ENCODE data around the gene RPL39L. TPM values are rescaled to one million over a fixed set of nuclear protein-coding genes. Genes with fewer than 3 reads are reported as not detected.

Gene RPL39L
- total and polyA plus RNA-seq, 3 donors from 2014 or later = 93.0 to 421 (median 101) TPM

DNA sequence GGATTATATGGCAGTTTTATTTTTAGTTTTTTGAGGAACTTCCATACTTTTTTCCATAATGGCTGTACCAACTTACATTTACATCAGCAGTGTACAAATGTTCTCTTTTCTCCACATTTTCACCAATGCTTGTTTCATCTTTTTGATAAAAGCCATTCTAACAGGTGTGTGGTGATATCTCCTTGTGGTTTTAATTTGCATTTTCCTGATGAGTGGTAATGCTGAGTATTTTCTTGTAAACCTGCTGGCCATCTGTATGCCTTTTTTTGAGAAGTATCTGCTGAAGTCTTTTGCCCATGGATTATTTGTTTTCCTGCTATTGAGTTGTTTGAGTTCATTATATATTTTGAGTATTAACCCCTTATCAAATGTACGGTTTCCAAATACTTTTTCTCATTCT is 50.6 kb downstream of the RPL39L start:
- H3K4me3 ChIP-seq = no peak overlapping the region
- no peaks in the 10 kb centered on the region for H3K27me3 ChIP-seq
- H3K9me3 ChIP-seq = no peaks in the 10 kb centered on the region
- no peaks in the 10 kb centered on the region for H3K36me3 ChIP-seq (ENCODE audit: low read depth, missing control alignments)
- no peak overlapping the region for H3K27ac ChIP-seq
- WGBS, 2 donors = 52 to 69% methylated on average over 1 of the region's 1 CpG
- intact Hi-C loops (cut with DNase I; ENCODE audit: low total_unique reads) = no loop called here
- no peak for TF ChIP-seq POLR2A (IDR thresholded peaks at IDR 0.05)
- H3K4me1 ChIP-seq = no peaks in the 10 kb centered on the region
- no peak for DNase-seq

- H3K36me3 ChIP-seq (ENCODE audit: low read depth, missing control alignments) = no peaks in the 10 kb centered on the region
- H3K27ac ChIP-seq = no peak overlapping the region
- no peak overlapping the region for H3K4me3 ChIP-seq
- H3K9me3 ChIP-seq = no peaks in the 10 kb centered on the region
- no peaks in the 10 kb centered on the region for H3K27me3 ChIP-seq
- WGBS, 2 donors = 86 to 95% methylated on average over 3 of the region's 3 CpGs
- H3K4me1 ChIP-seq = no peaks in the 10 kb centered on the region
- TF ChIP-seq POLR2A (IDR thresholded peaks at IDR 0.05) = no peak
- TF ChIP-seq, protein P1, sequence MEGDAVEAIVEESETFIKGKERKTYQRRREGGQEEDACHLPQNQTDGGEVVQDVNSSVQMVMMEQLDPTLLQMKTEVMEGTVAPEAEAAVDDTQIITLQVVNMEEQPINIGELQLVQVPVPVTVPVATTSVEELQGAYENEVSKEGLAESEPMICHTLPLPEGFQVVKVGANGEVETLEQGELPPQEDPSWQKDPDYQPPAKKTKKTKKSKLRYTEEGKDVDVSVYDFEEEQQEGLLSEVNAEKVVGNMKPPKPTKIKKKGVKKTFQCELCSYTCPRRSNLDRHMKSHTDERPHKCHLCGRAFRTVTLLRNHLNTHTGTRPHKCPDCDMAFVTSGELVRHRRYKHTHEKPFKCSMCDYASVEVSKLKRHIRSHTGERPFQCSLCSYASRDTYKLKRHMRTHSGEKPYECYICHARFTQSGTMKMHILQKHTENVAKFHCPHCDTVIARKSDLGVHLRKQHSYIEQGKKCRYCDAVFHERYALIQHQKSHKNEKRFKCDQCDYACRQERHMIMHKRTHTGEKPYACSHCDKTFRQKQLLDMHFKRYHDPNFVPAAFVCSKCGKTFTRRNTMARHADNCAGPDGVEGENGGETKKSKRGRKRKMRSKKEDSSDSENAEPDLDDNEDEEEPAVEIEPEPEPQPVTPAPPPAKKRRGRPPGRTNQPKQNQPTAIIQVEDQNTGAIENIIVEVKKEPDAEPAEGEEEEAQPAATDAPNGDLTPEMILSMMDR (IDR thresholded peaks at IDR 0.05) = no peak
- DNase-seq = no peak
- intact Hi-C loops (cut with DNase I; ENCODE audit: low total_unique reads) = no loop called here
Observed at GRCh38 chr3:187086831-187087230, 52.5 kb downstream of the RPL39L start.

DNA sequence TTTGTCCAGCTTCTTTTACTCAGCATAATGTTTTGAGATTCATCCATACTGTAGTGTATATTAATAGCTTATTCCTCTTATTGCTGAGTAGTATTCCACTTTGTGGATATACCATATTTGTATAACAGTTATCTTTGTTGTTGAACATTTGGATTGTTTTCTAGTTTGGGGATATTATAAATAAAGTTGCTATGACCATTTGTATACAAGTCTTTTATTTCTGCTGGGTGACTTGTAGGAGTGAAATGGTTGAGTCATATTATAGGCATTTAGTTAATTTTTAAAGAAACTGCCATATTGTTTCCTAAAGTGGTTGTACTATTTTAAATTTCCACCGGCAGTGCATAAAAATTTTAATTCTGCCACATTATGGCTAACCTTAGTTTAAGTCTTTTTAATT is 53.4 kb downstream of the RPL39L start:
- no peak overlapping the region for H3K4me3 ChIP-seq
- DNase-seq = no peak
- H3K36me3 ChIP-seq (ENCODE audit: low read depth, missing control alignments) = no peaks in the 10 kb centered on the region
- no peaks in the 10 kb centered on the region for H3K4me1 ChIP-seq
- no peak overlapping the region for H3K27ac ChIP-seq
- no peaks in the 10 kb centered on the region for H3K27me3 ChIP-seq
- no peak for TF ChIP-seq POLR2A (IDR thresholded peaks at IDR 0.05)
- TF ChIP-seq, protein P1 (IDR thresholded peaks at IDR 0.05) = no peak
- 94 to 96% methylated on average over 1 of the region's 1 CpG for WGBS, 2 donors
- no peaks in the 10 kb centered on the region for H3K9me3 ChIP-seq
- intact Hi-C loops (cut with DNase I; ENCODE audit: low total_unique reads) = no loop called here

DNA sequence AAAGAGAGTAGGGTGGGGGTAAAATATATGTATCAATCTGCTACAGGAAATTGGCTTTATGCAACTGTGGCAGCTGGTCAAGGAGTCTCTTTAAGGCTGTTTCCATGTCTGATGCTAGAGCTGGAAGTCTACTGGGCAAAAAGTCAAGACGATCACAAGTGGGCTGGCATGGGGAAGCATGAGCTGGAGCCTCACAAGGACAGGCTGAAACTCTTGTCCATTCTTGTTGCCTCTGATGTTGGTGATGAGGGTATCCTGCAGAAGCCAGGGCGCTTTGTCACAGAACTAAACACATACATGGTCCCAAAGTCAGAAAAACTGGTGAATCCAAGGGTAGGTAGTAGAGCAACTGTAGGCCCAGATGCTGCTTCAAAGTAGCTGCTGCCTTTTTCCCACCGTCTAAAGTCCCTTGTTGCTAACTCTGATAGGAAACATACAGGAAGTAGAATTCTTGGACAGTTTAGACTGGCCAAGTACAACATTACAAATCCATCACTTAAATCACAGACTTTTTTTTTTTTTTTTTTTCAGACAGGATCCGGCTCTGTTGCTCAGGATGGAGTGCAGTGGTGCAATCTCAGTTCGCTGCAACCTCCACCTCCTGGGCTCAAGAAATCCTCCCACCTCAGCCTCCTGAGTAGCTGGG is 54.2 kb downstream of the RPL39L start:
- H3K27me3 ChIP-seq = no peaks in the 10 kb centered on the region
- no peak overlapping the region for H3K27ac ChIP-seq
- no peaks in the 10 kb centered on the region for H3K36me3 ChIP-seq (ENCODE audit: low read depth, missing control alignments)
- TF ChIP-seq, protein P1 (IDR thresholded peaks at IDR 0.05) = no peak
- no peak for TF ChIP-seq POLR2A (IDR thresholded peaks at IDR 0.05)
- H3K4me1 ChIP-seq = no peaks in the 10 kb centered on the region
- 63 to 72% methylated on average over 5 of the region's 5 CpGs for WGBS, 2 donors
- H3K4me3 ChIP-seq = no peak overlapping the region
- no peak for DNase-seq
- H3K9me3 ChIP-seq = no peaks in the 10 kb centered on the region
- intact Hi-C loops (cut with DNase I; ENCODE audit: low total_unique reads) = no loop called here

GRCh38 chr3:187084580-187084979 is 54.7 kb downstream of the RPL39L start:
- no peak overlapping the region for H3K27ac ChIP-seq

More at GRCh38 chr3:187084580-187084979, 54.7 kb downstream of the RPL39L start:
- 50 to 51% methylated on average over 2 of the region's 2 CpGs for WGBS, 2 donors
- no peak for TF ChIP-seq POLR2A (IDR thresholded peaks at IDR 0.05)
- TF ChIP-seq, protein P1 (IDR thresholded peaks at IDR 0.05) = no peak
- no peak overlapping the region for H3K4me3 ChIP-seq
- no peaks in the 10 kb centered on the region for H3K4me1 ChIP-seq
- H3K36me3 ChIP-seq (ENCODE audit: low read depth, missing control alignments) = no peaks in the 10 kb centered on the region
- intact Hi-C loops (cut with DNase I; ENCODE audit: low total_unique reads) = no loop called here
- H3K27me3 ChIP-seq = no peaks in the 10 kb centered on the region
- DNase-seq = no peak
- no peaks in the 10 kb centered on the region for H3K9me3 ChIP-seq

Data from testis (tissue), 3 donors.